Gastrocnemius medialis (tissue), 4 donors: ENCODE data around the gene NR1D1. TPM values are rescaled to one million over a fixed set of nuclear protein-coding genes. Genes with fewer than 3 reads are reported as not detected.
A peak's percentile ranks its signal among the peaks of the same experiment; 100 is the strongest.

Source experiments
- ATAC-seq, 2 donors: fragments of 150-250 bp; one replicate each; pipeline ENCODE4 v1.9.1; 2016
- DNase-seq, 2 donors: peaks; one replicate each; pipeline ENCODE4 v3.0.0-alpha.2; 2019
- H3K27ac ChIP-seq, 4 donors: fragments of 200-600 bp; sonication (generic); 1 replicate in 1 of 4; 2 replicates in 3 of 4; pipeline ENCODE4 v1.5.1; 2016 to 2018; ENCODE audit warnings: mild to moderate bottlenecking in 2 of 4, moderate library complexity in 1 of 4
- H3K27me3 ChIP-seq, 3 donors: fragments of 200-600 bp; sonication (generic) in 2 of 3; 1 replicate in 1 of 3; 2 replicates in 2 of 3; pipeline versions ENCODE4 v1.5.1 to v1.6.0; 2016 to 2019; ENCODE audit warnings: mild to moderate bottlenecking in 1 of 3, moderate library complexity in 1 of 3
- H3K36me3 ChIP-seq, 2 donors: fragments of 200-600 bp; sonication (generic) in 1 of 2; one replicate each; pipeline ENCODE4 v1.5.1; 2017 to 2018
- H3K4me1 ChIP-seq, 2 donors: fragments of 200-600 bp; sonication (generic) in 1 of 2; one replicate each; pipeline ENCODE4 v1.5.1; 2016 to 2017; ENCODE audit warnings: mild to moderate bottlenecking in 2 of 2
- H3K4me3 ChIP-seq, 4 donors: fragments of 200-600 bp; sonication (generic) in 3 of 4; 1 replicate in 1 of 4; 2 replicates in 3 of 4; pipeline ENCODE4 v1.5.1; 2016 to 2019; ENCODE audit warnings: mild to moderate bottlenecking in 2 of 4
- H3K9me3 ChIP-seq, 3 donors: fragments of 200-600 bp; sonication (generic) in 2 of 3; 1 replicate in 1 of 3; 2 replicates in 2 of 3; pipeline ENCODE4 v1.5.1; 2016 to 2019
- CTCF ChIP-seq, 5 experiments: fragments of 450-650 bp in 3 of 5; fragments of 200-600 bp in 2 of 5; sonication (generic) in 2 of 5; IDR thresholded peaks in 4 of 5; conservative IDR thresholded peaks in 1 of 5; 1 replicate in 4 of 5; 2 replicates in 1 of 5; pipeline ENCODE4 v1.5.1; 2016 to 2019; ENCODE audit warnings: antibody characterized with exemption in 5 of 5, mild to moderate bottlenecking in 3 of 5, moderate library complexity in 3 of 5
- POLR2A ChIP-seq, 2 donors: fragments of 450-650 bp; IDR thresholded peaks; one replicate each; pipeline ENCODE4 v1.6.1; 2017; ENCODE audit warnings: antibody characterized with exemption in 2 of 2, mild to moderate bottlenecking in 2 of 2, moderate library complexity in 2 of 2
- in situ Hi-C, 4 donors: fragments of 200-750 bp; cut with MboI; loops; one replicate each; pipeline versions ENCODE4 v1.15.0 to v1.8.0; 2017; ENCODE audit warnings: low sequenced_read_pairs in 4 of 4
- intact Hi-C: fragments of 100-400 bp; cut with DNase I; formaldehyde crosslinking; loops from one replicate; pipeline ENCODE4 v1.15.1; 2023; ENCODE audit warnings: low total_unique reads
- total RNA-seq, 4 donors: library from RNA; depleted of rRNA; stranded (reverse); fragments of >200 nt; gene quantifications; one replicate each; pipeline versions ENCODE4 v1.1.0 to v1.2.3, GENCODE V29; 2016

The NR1D1 gene
- total RNA-seq, 4 donors from 2014 or later, result 16.0 to 34.2 (median 18.3) TPM

GRCh38 chr17:40074175-40074512, 26.2 kb downstream of the NR1D1 start:
- peak overlapping the region; percentile 100 for H3K27ac ChIP-seq
- in situ Hi-C loops, result loop anchor here in 1 of 4 donors (5.0 kb wide), 1 partner anchor 33 kb away; no protein-coding TSS in a partner anchor
- intact Hi-C loops, result loop anchor here (2.0 kb wide), 1 partner anchor 59 kb away; the partner anchor contains the start of gene CSF3
- TF ChIP-seq CTCF (IDR thresholded peaks at IDR 0.05 in 4 of 5, conservative IDR thresholded peaks at IDR 0.05 in 1 of 5) (no peak), POLR2A (IDR thresholded peaks at IDR 0.05) (no peak)
- H3K36me3 ChIP-seq, result peaks cover 0 to 20% of the 10 kb centered on the region in 2 donors
- no peaks in the 10 kb centered on the region for H3K9me3 ChIP-seq
- DNase-seq, result no peak
- H3K4me1 ChIP-seq, result peaks cover 75 to 79% of the 10 kb centered on the region in 2 donors
- H3K27me3 ChIP-seq, result no peaks in the 10 kb centered on the region
- H3K4me3 ChIP-seq, result no peak overlapping the region
- ATAC-seq, result no peak

GRCh38 chr17:40073454-40074174, 26.8 kb downstream of the NR1D1 start:
- Histone ChIP-seq H3K4me1 (peaks cover 78 to 80% of the 10 kb centered on the region in 2 donors), H3K9me3 (no peaks in the 10 kb centered on the region), H3K36me3 (peaks cover 0 to 16% of the 10 kb centered on the region in 2 donors), H3K27ac (peak overlapping the region; percentile 100), H3K27me3 (no peaks in the 10 kb centered on the region), H3K4me3 (no peak overlapping the region)
- no peak for ATAC-seq
- intact Hi-C loops, result loop anchor here (2.0 kb wide), 1 partner anchor 59 kb away; the partner anchor contains the start of gene CSF3
- no peak for DNase-seq
- TF ChIP-seq CTCF (IDR thresholded peaks at IDR 0.05 in 4 of 5, conservative IDR thresholded peaks at IDR 0.05 in 1 of 5), result no peak
- TF ChIP-seq POLR2A (IDR thresholded peaks at IDR 0.05), result no peak
- in situ Hi-C loops, result loop anchor here in 1 of 4 donors (5.0 kb wide), 1 partner anchor 34 kb away; no protein-coding TSS in a partner anchor

GRCh38 chr17:40072735-40073346, 27.5 kb downstream of the NR1D1 start:
- peaks cover 0 to 10% of the 10 kb centered on the region in 2 donors for H3K36me3 ChIP-seq
- no peak for ATAC-seq
- in situ Hi-C loops (loop anchor here in 1 of 4 donors (5.0 kb wide), 1 partner anchor 34 kb away; no protein-coding TSS in a partner anchor), intact Hi-C loops (no loop called here)
- TF ChIP-seq CTCF (IDR thresholded peaks at IDR 0.05 in 4 of 5, conservative IDR thresholded peaks at IDR 0.05 in 1 of 5) (no peak), POLR2A (IDR thresholded peaks at IDR 0.05) (no peak)
- peak overlapping the region in 3 of 4 donors; percentile 44 to 54 (median 50) for H3K4me3 ChIP-seq
- no peaks in the 10 kb centered on the region for H3K27me3 ChIP-seq
- DNase-seq, result no peak
- no peaks in the 10 kb centered on the region for H3K9me3 ChIP-seq
- H3K27ac ChIP-seq, result peak overlapping the region; percentile 100
- peaks cover 86% of the 10 kb centered on the region in 2 donors for H3K4me1 ChIP-seq

- TF ChIP-seq POLR2A (IDR thresholded peaks at IDR 0.05), result peak in 1 of 2 donors; percentile 24
- peak in 1 of 5 experiments; percentile 14 for TF ChIP-seq CTCF (IDR thresholded peaks at IDR 0.05 in 4 of 5, conservative IDR thresholded peaks at IDR 0.05 in 1 of 5)
- Histone ChIP-seq H3K4me1 (peaks cover 90 to 92% of the 10 kb centered on the region in 2 donors), H3K27ac (peak overlapping the region; percentile 100), H3K4me3 (peak overlapping the region in 3 of 4 donors; percentile 44 to 54 (median 50)), H3K9me3 (no peaks in the 10 kb centered on the region), H3K27me3 (no peaks in the 10 kb centered on the region), H3K36me3 (peaks cover 0 to 4% of the 10 kb centered on the region in 2 donors)
- intact Hi-C loops (no loop called here), in situ Hi-C loops (loop anchor here in 1 of 4 donors (5.0 kb wide), 1 partner anchor 35 kb away; no protein-coding TSS in a partner anchor)
- DNase-seq (peak; percentile 94 to 97), ATAC-seq (peak; percentile 28 to 41)
These were observed 28.2 kb downstream of the NR1D1 start for GRCh38 chr17:40072040-40072734.
